Measurements from ENCODE around the gene TKFC.

TKFC gene

DNA sequence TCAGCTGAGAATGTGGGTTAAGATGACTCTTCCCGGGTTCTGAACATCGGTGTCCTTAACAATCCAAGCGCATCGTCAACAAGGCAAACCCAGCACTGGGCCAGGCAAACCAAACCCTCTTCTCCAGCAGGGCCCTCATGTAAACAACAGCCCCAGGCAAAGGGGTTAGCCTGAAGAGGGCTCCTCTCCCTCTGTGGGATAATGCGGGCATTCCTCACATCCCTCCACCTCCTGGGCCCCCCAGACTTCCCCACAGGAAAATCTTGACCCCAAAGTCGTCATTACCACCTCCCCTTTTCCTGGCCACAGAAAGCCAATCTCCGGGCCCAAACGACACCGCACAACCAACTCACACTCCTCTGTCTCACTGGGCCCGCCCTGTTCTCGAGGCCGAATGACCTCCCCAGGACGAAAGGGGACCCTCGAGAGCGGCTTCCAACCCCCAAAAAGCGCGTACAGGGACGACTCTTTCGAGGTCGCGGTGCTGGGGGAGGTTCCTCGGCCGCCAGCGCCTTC lies 689 bp upstream of the TKFC start (continued):
- no peak for TF ChIP-seq ZC3H10 (CRISPR knock-in tag; IDR thresholded peaks at IDR 0.05)
- no peak for TF ChIP-seq ZNF8 (CRISPR knock-in tag; IDR thresholded peaks at IDR 0.05)
- TF ChIP-seq ISL1 (CRISPR knock-in tag; IDR thresholded peaks at IDR 0.05): no peak
- TF ChIP-seq RARB (CRISPR knock-in tag; IDR thresholded peaks at IDR 0.05): no peak
- no peak for TF ChIP-seq GLIS3 (CRISPR knock-in tag; IDR thresholded peaks at IDR 0.05)
- no peak for TF ChIP-seq CSRNP3 (CRISPR knock-in tag; IDR thresholded peaks at IDR 0.05)
- no peak for TF ChIP-seq ZFP30 (CRISPR knock-in tag; IDR thresholded peaks at IDR 0.05)
- no peak for TF ChIP-seq PATZ1 (CRISPR knock-in tag; IDR thresholded peaks at IDR 0.05; ENCODE audit: borderline replicate concordance)
- no peak for TF ChIP-seq OSR1 (CRISPR knock-in tag; IDR thresholded peaks at IDR 0.05)
- no peak for TF ChIP-seq ESRRG (CRISPR knock-in tag; IDR thresholded peaks at IDR 0.05)
- TF ChIP-seq ZNF70 (CRISPR knock-in tag; IDR thresholded peaks at IDR 0.05): no peak
- no peak for TF ChIP-seq TCF4 (CRISPR knock-in tag; IDR thresholded peaks at IDR 0.05; ENCODE audit: borderline replicate concordance)

GRCh38 chr11:61333550-61334433 lies 764 bp downstream of the TKFC start:
- TF ChIP-seq OSR1 (CRISPR knock-in tag; IDR thresholded peaks at IDR 0.05) (no peak), ZFP3 (CRISPR knock-in tag; IDR thresholded peaks at IDR 0.05) (no peak), ZC3H10 (CRISPR knock-in tag; IDR thresholded peaks at IDR 0.05) (no peak), ISL1 (CRISPR knock-in tag; IDR thresholded peaks at IDR 0.05) (no peak), ZNF70 (CRISPR knock-in tag; IDR thresholded peaks at IDR 0.05) (no peak), TCF4 (CRISPR knock-in tag; IDR thresholded peaks at IDR 0.05; ENCODE audit: borderline replicate concordance) (no peak), CSDC2 (CRISPR knock-in tag; IDR thresholded peaks at IDR 0.05) (no peak), ARNTL (CRISPR knock-in tag; IDR thresholded peaks at IDR 0.05; ENCODE audit: borderline replicate concordance, low read depth) (no peak), ZNF8 (CRISPR knock-in tag; IDR thresholded peaks at IDR 0.05) (no peak)
- TF ChIP-seq, protein P1, sequence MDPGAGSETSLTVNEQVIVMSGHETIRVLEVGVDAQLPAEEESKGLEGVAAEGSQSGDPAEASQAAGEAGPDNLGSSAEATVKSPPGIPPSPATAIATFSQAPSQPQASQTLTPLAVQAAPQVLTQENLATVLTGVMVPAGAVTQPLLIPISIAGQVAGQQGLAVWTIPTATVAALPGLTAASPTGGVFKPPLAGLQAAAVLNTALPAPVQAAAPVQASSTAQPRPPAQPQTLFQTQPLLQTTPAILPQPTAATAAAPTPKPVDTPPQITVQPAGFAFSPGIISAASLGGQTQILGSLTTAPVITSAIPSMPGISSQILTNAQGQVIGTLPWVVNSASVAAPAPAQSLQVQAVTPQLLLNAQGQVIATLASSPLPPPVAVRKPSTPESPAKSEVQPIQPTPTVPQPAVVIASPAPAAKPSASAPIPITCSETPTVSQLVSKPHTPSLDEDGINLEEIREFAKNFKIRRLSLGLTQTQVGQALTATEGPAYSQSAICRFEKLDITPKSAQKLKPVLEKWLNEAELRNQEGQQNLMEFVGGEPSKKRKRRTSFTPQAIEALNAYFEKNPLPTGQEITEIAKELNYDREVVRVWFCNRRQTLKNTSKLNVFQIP (CRISPR knock-in tag; IDR thresholded peaks at IDR 0.05; ENCODE audit: borderline replicate concordance, low read depth): no peak
- ATAC-seq: no peak

- TF ChIP-seq ZFP3 (CRISPR knock-in tag; IDR thresholded peaks at IDR 0.05): no peak
- TF ChIP-seq ZNF70 (CRISPR knock-in tag; IDR thresholded peaks at IDR 0.05): no peak
- TF ChIP-seq BACH2 (CRISPR knock-in tag; IDR thresholded peaks at IDR 0.05; ENCODE audit: borderline replicate concordance): no peak
- no peak for TF ChIP-seq ZFP30 (CRISPR knock-in tag; IDR thresholded peaks at IDR 0.05)
- TF ChIP-seq CREB5 (CRISPR knock-in tag; IDR thresholded peaks at IDR 0.05; ENCODE audit: low read depth): no peak
- TF ChIP-seq ESRRG (CRISPR knock-in tag; IDR thresholded peaks at IDR 0.05): no peak
- no peak for ATAC-seq
Observed at GRCh38 chr11:61334434-61335354, 1.7 kb downstream of the TKFC start.

DNA sequence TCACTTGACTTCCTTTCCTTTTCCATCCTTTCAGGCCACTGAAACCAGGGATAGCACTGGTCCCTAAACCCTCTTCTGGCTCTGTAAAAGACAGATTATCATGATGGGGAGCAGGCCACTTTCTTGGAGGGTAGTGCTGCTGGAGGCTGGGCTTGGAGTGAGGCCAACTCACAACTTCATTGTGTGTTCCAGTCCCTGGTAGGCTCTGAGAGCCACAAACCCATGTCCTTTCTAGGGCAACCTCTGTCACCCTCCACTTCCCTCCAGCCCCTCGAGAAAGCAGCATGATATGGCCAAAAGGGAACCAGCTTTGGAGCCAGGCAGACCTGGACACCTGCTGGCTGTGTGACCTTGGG lies 2.3 kb downstream of the TKFC start:
- no peak for ATAC-seq
- TF ChIP-seq TOX (CRISPR knock-in tag; IDR thresholded peaks at IDR 0.05; ENCODE audit: borderline replicate concordance): no peak
- no peak for TF ChIP-seq BACH2 (CRISPR knock-in tag; IDR thresholded peaks at IDR 0.05; ENCODE audit: borderline replicate concordance)
- TF ChIP-seq ZFP3 (CRISPR knock-in tag; IDR thresholded peaks at IDR 0.05): no peak
- TF ChIP-seq CSDC2 (CRISPR knock-in tag; IDR thresholded peaks at IDR 0.05): no peak
- TF ChIP-seq ZNF70 (CRISPR knock-in tag; IDR thresholded peaks at IDR 0.05): no peak
- TF ChIP-seq CSRNP3 (CRISPR knock-in tag; IDR thresholded peaks at IDR 0.05): no peak
- TF ChIP-seq PPARA (CRISPR knock-in tag; IDR thresholded peaks at IDR 0.05; ENCODE audit: borderline replicate concordance): no peak
- no peak for TF ChIP-seq CREB5 (CRISPR knock-in tag; IDR thresholded peaks at IDR 0.05; ENCODE audit: low read depth)
- no peak for TF ChIP-seq OSR1 (CRISPR knock-in tag; IDR thresholded peaks at IDR 0.05)
- TF ChIP-seq TCF4 (CRISPR knock-in tag; IDR thresholded peaks at IDR 0.05; ENCODE audit: borderline replicate concordance): no peak
- no peak for TF ChIP-seq ZC3H10 (CRISPR knock-in tag; IDR thresholded peaks at IDR 0.05)
- TF ChIP-seq ZNF565 (CRISPR knock-in tag; conservative IDR thresholded peaks at IDR 0.05; ENCODE audit: low read depth): no peak
- no peak for TF ChIP-seq GLIS3 (CRISPR knock-in tag; IDR thresholded peaks at IDR 0.05)

Measured in SK-N-SH treated with all-trans-retinoic acid at 6 μM for 48 hours (cell line).